ENCODE data around the gene ADAM17. TPM values are rescaled to one million over a fixed set of nuclear protein-coding genes. Genes with fewer than 3 reads are reported as not detected.

ADAM17 gene
- total and polyA plus RNA-seq, 2 of the 8 experiments (the other 6 are each of a cell fraction or from before 2014, with no cell fraction given), result 6.5 to 23.5 TPM

DNA sequence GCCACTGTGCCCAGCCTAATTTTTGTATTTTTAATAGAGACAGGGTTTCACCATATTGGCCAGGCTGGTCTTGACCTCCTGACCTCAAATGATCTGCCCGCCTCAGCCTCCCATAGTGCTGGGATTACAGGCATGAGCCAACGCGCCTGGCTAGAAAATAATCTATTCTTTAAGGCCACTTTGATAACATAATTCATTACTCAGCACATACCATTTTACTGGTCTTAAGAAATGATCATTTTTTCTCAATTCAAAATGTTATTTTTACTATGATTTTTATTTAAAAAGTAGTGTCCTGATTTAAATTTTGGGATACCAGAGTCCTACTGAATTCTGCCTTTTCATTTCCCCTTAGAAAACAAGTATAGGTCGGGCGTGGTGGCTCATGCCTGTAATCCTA, 27.0 kb upstream of the ADAM17 start:
- POLR2A ChIA-PET (ENCODE audit: partially characterized antibody), result interaction anchor here (0.6 to 5.2 kb wide), 3 partner anchors 13 to 50 kb away, joined by 3 to 26 read pairs (median 7); partner anchors contain the start of gene ADAM17
- no peak overlapping the region for H3K14ac ChIP-seq (ENCODE audit: insufficient read length)
- no peaks in the 10 kb centered on the region for H3K27me3 ChIP-seq (replicated peaks in 1 of 4; ENCODE audit: control insufficient read depth in 3 of 4, extremely low read depth in 1 of 4, insufficient read depth in 3 of 4, low read length in 3 of 4)
- H4K91ac ChIP-seq (replicated peaks; ENCODE audit: insufficient read length, low read length), result no peak overlapping the region
- H3K56ac ChIP-seq (replicated peaks; ENCODE audit: insufficient read length, low read depth, low read length), result no peak overlapping the region
- no peaks in the 10 kb centered on the region for H3K79me1 ChIP-seq (ENCODE audit: low read depth, low read length)
- H2BK15ac ChIP-seq (ENCODE audit: low read length), result no peak overlapping the region
- H2BK12ac ChIP-seq (ENCODE audit: low read depth, low read length), result no peak overlapping the region
- no peaks in the 10 kb centered on the region for H3K23me2 ChIP-seq (ENCODE audit: low read depth, low read length)
- H4K20me1 ChIP-seq (replicated peaks in 1 of 2; ENCODE audit: control insufficient read depth in 1 of 2, insufficient read depth in 2 of 2, low read length in 2 of 2), result peaks cover 0 to 2% of the 10 kb centered on the region in 2 experiments
- no peak overlapping the region for H3K23ac ChIP-seq (ENCODE audit: insufficient read length)
- H2BK120ac ChIP-seq (replicated peaks; ENCODE audit: low read depth, low read length), result no peak overlapping the region
- H3K4me2 ChIP-seq (ENCODE audit: insufficient read depth in 1 of 2, low read depth in 2 of 2, low read length in 2 of 2), result no peak overlapping the region
- no peak overlapping the region for H3K4me3 ChIP-seq (ENCODE audit: extremely low read depth in 1 of 4, insufficient read depth in 2 of 4, low read depth in 3 of 4, low read length in 4 of 4)
- H3K27ac ChIP-seq (ENCODE audit: low read depth, low read length), result no peak overlapping the region
- no peak overlapping the region for H3K18ac ChIP-seq (ENCODE audit: extremely low read depth, low read length)
- no peak overlapping the region for H4K5ac ChIP-seq (ENCODE audit: insufficient read length, low read depth, low read length)
- FAIRE-seq (no peak), DNase-seq (ENCODE audit: low read depth in 1 of 2, low spot score in 2 of 2) (no peak)
- H3K4ac ChIP-seq (replicated peaks; ENCODE audit: insufficient read length, low read depth, low read length), result no peak overlapping the region
- CTCF ChIA-PET (ENCODE audit: partially characterized antibody), result interaction anchor here (0.7 to 1.3 kb wide), 3 partner anchors 10 to 92 kb away, joined by 3 read pairs; no protein-coding TSS in a partner anchor
- peaks cover 5 to 35% (median 25%) of the 10 kb centered on the region in 4 experiments for H3K36me3 ChIP-seq (ENCODE audit: control insufficient read depth in 2 of 4, insufficient read depth in 4 of 4, low read length in 3 of 4)
- 97% methylated on average over 5 of the region's 5 CpGs; no CpG with 5 or more reads in 1 of the 2 experiments for WGBS, 2 experiments (ENCODE audit: extremely low coverage in 1 of 2, insufficient coverage in 1 of 2, insufficient read length in 1 of 2, insufficient replicate concordance in 2 of 2, low coverage in 1 of 2, low lambda C conversion rate in 2 of 2, missing lambda C conversion rate in 1 of 2)
- no peak overlapping the region for H2BK5ac ChIP-seq (ENCODE audit: low read depth, low read length)
- no peak overlapping the region for H2BK20ac ChIP-seq (ENCODE audit: low read length)
- H3K79me2 ChIP-seq (ENCODE audit: control insufficient read depth in 1 of 2, insufficient read depth in 2 of 2, low read length in 2 of 2), result peaks cover 0 to 1% of the 10 kb centered on the region in 2 experiments; a peak in 1 of 4 replicates
- no peak overlapping the region for H4K8ac ChIP-seq (ENCODE audit: extremely low read depth, insufficient read depth, low read length)
- H3K9ac ChIP-seq (replicated peaks in 1 of 4; ENCODE audit: extremely low read depth in 1 of 4, low read depth in 3 of 4, low read length in 3 of 4), result no peak overlapping the region
- no peak overlapping the region for H2AK5ac ChIP-seq (ENCODE audit: low read depth, low read length)
- H3K4me1 ChIP-seq (replicated peaks in 1 of 4; ENCODE audit: control insufficient read depth in 3 of 4, insufficient read depth in 4 of 4, low read length in 3 of 4), result no peaks in the 10 kb centered on the region
- H2AFZ ChIP-seq (ENCODE audit: low read length), result no peak overlapping the region
- no peaks in the 10 kb centered on the region for H3K9me3 ChIP-seq (ENCODE audit: insufficient read depth in 2 of 2, low read depth in 1 of 2, low read length in 1 of 2)
- TF ChIP-seq CBX8 (IDR thresholded peaks at IDR 0.05; ENCODE audit: borderline replicate concordance, low read depth, low read length) (no peak), JUN (IDR thresholded peaks at IDR 0.05; ENCODE audit: low read depth, low read length) (no peak), RBBP5 (IDR thresholded peaks at IDR 0.05; ENCODE audit: borderline replicate concordance, low read depth, low read length) (no peak), PHF8 (conservative IDR thresholded peaks at IDR 0.05; ENCODE audit: low read depth, low read length) (no peak), GABPA (IDR thresholded peaks at IDR 0.05; ENCODE audit: borderline replicate concordance, insufficient read depth, low read length) (no peak), SIN3A (conservative IDR thresholded peaks at IDR 0.05 in 1 of 2, IDR thresholded peaks at IDR 0.05 in 1 of 2; ENCODE audit: low read depth in 1 of 2, low read length in 2 of 2) (no peak), BCL11A (IDR thresholded peaks at IDR 0.05; ENCODE audit: low read depth in 2 of 2, low read length in 2 of 2) (no peak), CHD2 (IDR thresholded peaks at IDR 0.05; ENCODE audit: low read length) (no peak), TAF1 (IDR thresholded peaks at IDR 0.05; ENCODE audit: low read depth, low read length) (no peak), YY1 (IDR thresholded peaks at IDR 0.05; ENCODE audit: low read depth, low read length) (no peak), FOSL1 (IDR thresholded peaks at IDR 0.05; ENCODE audit: insufficient read depth, low read depth, low read length) (no peak)
- TF ChIP-seq, protein P1, sequence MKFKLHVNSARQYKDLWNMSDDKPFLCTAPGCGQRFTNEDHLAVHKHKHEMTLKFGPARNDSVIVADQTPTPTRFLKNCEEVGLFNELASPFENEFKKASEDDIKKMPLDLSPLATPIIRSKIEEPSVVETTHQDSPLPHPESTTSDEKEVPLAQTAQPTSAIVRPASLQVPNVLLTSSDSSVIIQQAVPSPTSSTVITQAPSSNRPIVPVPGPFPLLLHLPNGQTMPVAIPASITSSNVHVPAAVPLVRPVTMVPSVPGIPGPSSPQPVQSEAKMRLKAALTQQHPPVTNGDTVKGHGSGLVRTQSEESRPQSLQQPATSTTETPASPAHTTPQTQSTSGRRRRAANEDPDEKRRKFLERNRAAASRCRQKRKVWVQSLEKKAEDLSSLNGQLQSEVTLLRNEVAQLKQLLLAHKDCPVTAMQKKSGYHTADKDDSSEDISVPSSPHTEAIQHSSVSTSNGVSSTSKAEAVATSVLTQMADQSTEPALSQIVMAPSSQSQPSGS (IDR thresholded peaks at IDR 0.05; ENCODE audit: low read length), result no peak

Measured in H1 (cell line).